ENCODE data around the gene SH3PXD2B. TPM values are rescaled to one million over a fixed set of nuclear protein-coding genes. Genes with fewer than 3 reads are reported as not detected.

Gene SH3PXD2B
- polyA plus RNA-seq, 3 donors: 0.19 to 0.77 (median 0.31) TPM

- no peak overlapping the region for H3K27ac ChIP-seq (ENCODE audit: low read depth in 1 of 2, low read length in 2 of 2)
- DNase-seq: no peak
- H3K4me3 ChIP-seq (replicated peaks in 1 of 3; ENCODE audit: low read depth in 2 of 3, low read length in 3 of 3): no peak overlapping the region
- intact Hi-C loops (cut with micrococcal nuclease): no loop called here
- H3K36me3 ChIP-seq (replicated peaks in 1 of 2; ENCODE audit: control insufficient read depth in 1 of 2, insufficient read depth in 2 of 2, low read length in 2 of 2): no peaks in the 10 kb centered on the region
- H3K9me3 Mint-ChIP-seq: peaks cover 0 to 3% (median 0%) of the 10 kb centered on the region in 7 donors
- no peaks in the 10 kb centered on the region for H3K27me3 ChIP-seq (ENCODE audit: control insufficient read depth in 2 of 2, insufficient read depth in 2 of 2, low read length in 2 of 2)
- WGBS (ENCODE audit: insufficient coverage): 100% methylated on average over 6 of the region's 7 CpGs
- H3K27ac Mint-ChIP-seq: no peak overlapping the region
- no peak overlapping the region for H3K9ac ChIP-seq (ENCODE audit: insufficient read depth, low read length, poor library complexity, severe bottlenecking)
- peaks cover 22% of the 10 kb centered on the region for H3K4me1 Mint-ChIP-seq
- no peaks in the 10 kb centered on the region for H4K20me1 ChIP-seq (ENCODE audit: insufficient read depth, low read length)
- no peak overlapping the region for H3K4me2 ChIP-seq (replicated peaks; ENCODE audit: extremely low read depth, low read length, poor library complexity, severe bottlenecking)
- no peaks in the 10 kb centered on the region for H3K79me2 ChIP-seq (ENCODE audit: insufficient read depth, low read length)
- no peak overlapping the region for H2AFZ ChIP-seq (ENCODE audit: insufficient read depth, low read depth, low read length, poor library complexity, severe bottlenecking)
- no peaks in the 10 kb centered on the region for H3K9me3 ChIP-seq (replicated peaks in 1 of 2; ENCODE audit: control insufficient read depth in 1 of 2, insufficient read depth in 1 of 2, low read length in 2 of 2)
- peaks cover 14 to 32% (median 19%) of the 10 kb centered on the region in 3 donors for H3K27me3 Mint-ChIP-seq (ENCODE audit: low read depth in 3 of 3)
- H3K4me3 Mint-ChIP-seq: no peak overlapping the region
- H3K36me3 Mint-ChIP-seq: peaks cover 0 to 3% of the 10 kb centered on the region in 2 donors
- H3K4me1 ChIP-seq (ENCODE audit: control insufficient read depth in 1 of 2, insufficient read depth in 2 of 2, low read length in 2 of 2): peaks cover 19 to 26% of the 10 kb centered on the region in 2 donors
- TF ChIP-seq CTCF (IDR thresholded peaks at IDR 0.05): no peak
These were observed 20.1 kb downstream of the SH3PXD2B start for GRCh38 chr5:172434251-172434650.

DNA sequence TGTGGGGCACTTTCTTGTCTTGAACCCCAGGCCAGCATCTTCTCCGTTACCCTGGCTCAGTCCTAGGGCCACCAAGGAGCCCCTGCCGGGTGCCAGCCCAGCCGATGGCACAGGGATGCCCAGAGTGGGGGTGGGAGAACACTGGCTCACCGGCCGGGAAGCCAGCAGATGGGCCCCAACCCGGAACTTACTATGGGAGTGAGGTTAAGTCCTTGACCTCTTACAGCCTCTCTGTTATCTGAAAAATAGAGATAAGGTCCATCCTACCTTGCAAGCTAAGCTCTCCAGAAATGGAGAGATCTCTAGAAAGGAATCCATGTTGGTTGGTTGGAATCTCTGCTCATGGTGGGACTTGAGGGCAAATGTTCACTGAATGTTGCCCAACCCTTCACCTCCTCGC, 20.8 kb downstream of the SH3PXD2B start:
- intact Hi-C loops (cut with micrococcal nuclease): no loop called here

More for the DNA sequence above, 20.8 kb downstream of the SH3PXD2B start:
- H3K27me3 ChIP-seq (ENCODE audit: control insufficient read depth in 2 of 2, insufficient read depth in 2 of 2, low read length in 2 of 2): no peaks in the 10 kb centered on the region
- H3K36me3 Mint-ChIP-seq: peaks cover 0 to 3% of the 10 kb centered on the region in 2 donors
- 100% methylated on average over 5 of the region's 7 CpGs for WGBS (ENCODE audit: insufficient coverage)
- DNase-seq: no peak
- peaks cover 29% of the 10 kb centered on the region for H3K4me1 Mint-ChIP-seq
- peaks cover 0 to 3% (median 0%) of the 10 kb centered on the region in 7 donors for H3K9me3 Mint-ChIP-seq
- no peaks in the 10 kb centered on the region for H3K36me3 ChIP-seq (replicated peaks in 1 of 2; ENCODE audit: control insufficient read depth in 1 of 2, insufficient read depth in 2 of 2, low read length in 2 of 2)
- H3K27ac ChIP-seq (ENCODE audit: low read depth in 1 of 2, low read length in 2 of 2): no peak overlapping the region
- H3K4me3 Mint-ChIP-seq: no peak overlapping the region
- H3K9me3 ChIP-seq (replicated peaks in 1 of 2; ENCODE audit: control insufficient read depth in 1 of 2, insufficient read depth in 1 of 2, low read length in 2 of 2): no peaks in the 10 kb centered on the region
- no peak overlapping the region for H3K27ac Mint-ChIP-seq
- no peak overlapping the region for H2AFZ ChIP-seq (ENCODE audit: insufficient read depth, low read depth, low read length, poor library complexity, severe bottlenecking)
- peaks cover 27 to 33% of the 10 kb centered on the region in 2 donors for H3K4me1 ChIP-seq (ENCODE audit: control insufficient read depth in 1 of 2, insufficient read depth in 2 of 2, low read length in 2 of 2)
- H4K20me1 ChIP-seq (ENCODE audit: insufficient read depth, low read length): no peaks in the 10 kb centered on the region
- H3K4me3 ChIP-seq (replicated peaks in 1 of 3; ENCODE audit: low read depth in 2 of 3, low read length in 3 of 3): no peak overlapping the region
- H3K79me2 ChIP-seq (ENCODE audit: insufficient read depth, low read length): no peaks in the 10 kb centered on the region
- no peak overlapping the region for H3K9ac ChIP-seq (ENCODE audit: insufficient read depth, low read length, poor library complexity, severe bottlenecking)
- no peak for TF ChIP-seq CTCF (IDR thresholded peaks at IDR 0.05)
- peaks cover 14 to 31% (median 17%) of the 10 kb centered on the region in 3 donors for H3K27me3 Mint-ChIP-seq (ENCODE audit: low read depth in 3 of 3)
- no peak overlapping the region for H3K4me2 ChIP-seq (replicated peaks; ENCODE audit: extremely low read depth, low read length, poor library complexity, severe bottlenecking)

Data from CD14-positive monocyte (primary cell).